Activated naive CD8-positive, alpha-beta T cell treated with anti-CD3 and anti-CD28 coated beads, Interleukin-2, amount 10 ng/mL, durations not matched to agents 7 days and 5 days (primary cell): ENCODE data around the gene CUEDC1. TPM values are rescaled to one million over a fixed set of nuclear protein-coding genes. Genes with fewer than 3 reads are reported as not detected.

Experiments
- total RNA-seq, 2 experiments: library from RNA; stranded (reverse); gene quantifications; one replicate each; pipeline ENCODE4 v1.2.3, GENCODE V29; 2021

CUEDC1 gene
- total RNA-seq, 2 experiments from 2014 or later = 0.28 to 1.2 TPM

Other genes with a start within 250 kb of the CUEDC1 start
- gene CCDC182, start 210.1 kb downstream of the CUEDC1 start, total RNA-seq = not detected
- gene MRPS23, start 105.4 kb downstream of the CUEDC1 start, total RNA-seq = 10 to 100 TPM; 32.1 to 38.2 TPM
- 10 to 100 TPM; 54.0 to 57.8 TPM for gene VEZF1, start 32.8 kb upstream of the CUEDC1 start, total RNA-seq
- 100 to 1,000 TPM; 314 to 323 TPM for gene SRSF1, start 51.8 kb upstream of the CUEDC1 start, total RNA-seq
- 10 to 100 TPM; 29.5 to 31.3 TPM for gene DYNLL2, start 128.0 kb upstream of the CUEDC1 start, total RNA-seq
- under 1 TPM; 0.65 to 0.72 TPM for gene OR4D1, start 193.0 kb upstream of the CUEDC1 start, total RNA-seq
- gene OR4D2, start 211.6 kb upstream of the CUEDC1 start, total RNA-seq = not detected
- gene EPX, start 237.3 kb upstream of the CUEDC1 start, total RNA-seq = not detected